Measurements from ENCODE around the gene SLIT1. TPM values are rescaled to one million over a fixed set of nuclear protein-coding genes. Genes with fewer than 3 reads are reported as not detected.

SLIT1 gene
- total RNA-seq, 4 donors from 2014 or later = under 0.01 to 0.78 (median 0.15) TPM

- Histone ChIP-seq H3K4me1 (no peaks in the 10 kb centered on the region), H3K36me3 (no peaks in the 10 kb centered on the region), H3K27me3 (no peaks in the 10 kb centered on the region), H3K27ac (no peak overlapping the region), H3K9me3 (no peaks in the 10 kb centered on the region), H3K4me3 (replicated peaks in 1 of 3) (no peak overlapping the region)
- TF ChIP-seq CTCF (IDR thresholded peaks at IDR 0.05) (no peak), POLR2A (IDR thresholded peaks at IDR 0.05) (no peak)
- intact Hi-C loops (cut with DNase I) = no loop called here
- WGBS, 2 donors = 75 to 82% methylated on average over 2 of the region's 2 CpGs
- DNase-seq = no peak
Measured at GRCh38 chr10:97115846-97116245, 69.9 kb downstream of the SLIT1 start.

- Histone ChIP-seq H3K27me3 (no peaks in the 10 kb centered on the region), H3K4me1 (peaks cover 0 to 8% of the 10 kb centered on the region in 2 donors), H3K9me3 (no peaks in the 10 kb centered on the region), H3K36me3 (no peaks in the 10 kb centered on the region), H3K27ac (no peak overlapping the region), H3K4me3 (replicated peaks in 1 of 3) (no peak overlapping the region)
- intact Hi-C loops (cut with DNase I) = no loop called here
- no peak for TF ChIP-seq POLR2A (IDR thresholded peaks at IDR 0.05)
- no peak for TF ChIP-seq CTCF (IDR thresholded peaks at IDR 0.05)
- WGBS, 2 donors = 80% methylated on average over 11 of the region's 11 CpGs
- no peak for DNase-seq
Measured at GRCh38 chr10:97111615-97112014, 74.1 kb downstream of the SLIT1 start.

- WGBS, 2 donors = 25 to 31% methylated on average over 5 to 6 of the region's 6 CpGs
- no peak overlapping the region for H3K4me3 ChIP-seq (replicated peaks in 1 of 3)
- H3K27ac ChIP-seq = no peak overlapping the region
- DNase-seq = no peak
- no peaks in the 10 kb centered on the region for H3K9me3 ChIP-seq
- intact Hi-C loops (cut with DNase I) = no loop called here
- H3K27me3 ChIP-seq = no peaks in the 10 kb centered on the region
- H3K4me1 ChIP-seq = peaks cover 0 to 8% of the 10 kb centered on the region in 2 donors
- TF ChIP-seq POLR2A (IDR thresholded peaks at IDR 0.05) (no peak), CTCF (IDR thresholded peaks at IDR 0.05) (no peak)
- no peaks in the 10 kb centered on the region for H3K36me3 ChIP-seq
Measured at GRCh38 chr10:97109547-97109946, 76.2 kb downstream of the SLIT1 start.

- no peak overlapping the region for H3K27ac ChIP-seq
- no peaks in the 10 kb centered on the region for H3K36me3 ChIP-seq
- intact Hi-C loops (cut with DNase I) = no loop called here
- DNase-seq = peak; percentile 11 to 14
- no peaks in the 10 kb centered on the region for H3K27me3 ChIP-seq
- peaks cover 0 to 8% of the 10 kb centered on the region in 2 donors for H3K4me1 ChIP-seq
- H3K9me3 ChIP-seq = no peaks in the 10 kb centered on the region
- no peak overlapping the region for H3K4me3 ChIP-seq (replicated peaks in 1 of 3)
- TF ChIP-seq CTCF (IDR thresholded peaks at IDR 0.05) (no peak), POLR2A (IDR thresholded peaks at IDR 0.05) (no peak)
- 32 to 37% methylated on average over 5 of the region's 5 CpGs for WGBS, 2 donors
Measured at GRCh38 chr10:97107551-97107950, 78.2 kb downstream of the SLIT1 start.

GRCh38 chr10:97106207-97106606, 79.6 kb downstream of the SLIT1 start:
- no peak for DNase-seq
- Histone ChIP-seq H3K9me3 (no peaks in the 10 kb centered on the region), H3K4me3 (replicated peaks in 1 of 3) (no peak overlapping the region), H3K27me3 (no peaks in the 10 kb centered on the region), H3K36me3 (no peaks in the 10 kb centered on the region), H3K4me1 (peaks cover 0 to 8% of the 10 kb centered on the region in 2 donors), H3K27ac (no peak overlapping the region)
- WGBS, 2 donors = 69 to 83% methylated on average over 6 of the region's 6 CpGs
- no peak for TF ChIP-seq CTCF (IDR thresholded peaks at IDR 0.05)
- TF ChIP-seq POLR2A (IDR thresholded peaks at IDR 0.05) = no peak
- intact Hi-C loops (cut with DNase I) = no loop called here

Measured in thyroid gland (tissue), 4 donors.